ENCODE data around the gene STPG4. TPM values are rescaled to one million over a fixed set of nuclear protein-coding genes. Genes with fewer than 3 reads are reported as not detected.

Gene STPG4
- total RNA-seq, 4 donors from 2014 or later: 1.4 to 4.1 TPM; not detected in 2

- intact Hi-C loops (cut with DNase I; ENCODE audit: low total_unique reads): no loop called here
- TF ChIP-seq POLR2A (IDR thresholded peaks at IDR 0.05) (no peak), CTCF (IDR thresholded peaks at IDR 0.05) (no peak)
- 41 to 44% methylated on average over 2 of the region's 2 CpGs for WGBS, 2 donors
- no peak for DNase-seq (ENCODE audit: low spot score in 2 of 2)
- H3K4me3 ChIP-seq (ENCODE audit: low read depth, poor library complexity, severe bottlenecking): no peak overlapping the region
Observed at GRCh38 chr2:47057687-47058002, 97.5 kb downstream of the STPG4 start.

GRCh38 chr2:47056868-47057686 is 98.0 kb downstream of the STPG4 start:
- 28 to 44% methylated on average over 15 of the region's 15 CpGs for WGBS, 2 donors
- DNase-seq (ENCODE audit: low spot score in 2 of 2): no peak
- no peak overlapping the region for H3K4me3 ChIP-seq (ENCODE audit: low read depth, poor library complexity, severe bottlenecking)
- intact Hi-C loops (cut with DNase I; ENCODE audit: low total_unique reads): no loop called here
- TF ChIP-seq CTCF (IDR thresholded peaks at IDR 0.05) (no peak), POLR2A (IDR thresholded peaks at IDR 0.05) (no peak)

- no peak overlapping the region for H3K4me3 ChIP-seq (ENCODE audit: low read depth, poor library complexity, severe bottlenecking)
- 52 to 65% methylated on average over 5 of the region's 5 CpGs for WGBS, 2 donors
- DNase-seq (ENCODE audit: low spot score in 2 of 2): no peak
- intact Hi-C loops (cut with DNase I; ENCODE audit: low total_unique reads): no loop called here
- TF ChIP-seq CTCF (IDR thresholded peaks at IDR 0.05): no peak
- no peak for TF ChIP-seq POLR2A (IDR thresholded peaks at IDR 0.05)
Observed at GRCh38 chr2:47056374-47056773, 98.7 kb downstream of the STPG4 start.

- TF ChIP-seq POLR2A (IDR thresholded peaks at IDR 0.05) (no peak), CTCF (IDR thresholded peaks at IDR 0.05) (no peak)
- WGBS, 2 donors: 95% methylated on average over 4 of the region's 4 CpGs
- H3K4me3 ChIP-seq (ENCODE audit: low read depth, poor library complexity, severe bottlenecking): no peak overlapping the region
- no peak for DNase-seq (ENCODE audit: low spot score in 2 of 2)
- intact Hi-C loops (cut with DNase I; ENCODE audit: low total_unique reads): no loop called here
Observed at GRCh38 chr2:47054868-47055267, 100.2 kb downstream of the STPG4 start.

GRCh38 chr2:47054036-47054555 is 101.0 kb downstream of the STPG4 start:
- WGBS, 2 donors: 71 to 76% methylated on average over 7 of the region's 7 CpGs
- TF ChIP-seq POLR2A (IDR thresholded peaks at IDR 0.05) (no peak), CTCF (IDR thresholded peaks at IDR 0.05) (no peak)
- intact Hi-C loops (cut with DNase I; ENCODE audit: low total_unique reads): no loop called here
- no peak overlapping the region for H3K4me3 ChIP-seq (ENCODE audit: low read depth, poor library complexity, severe bottlenecking)
- DNase-seq (ENCODE audit: low spot score in 2 of 2): no peak

Data from lower leg skin (tissue), 4 donors.